DND-41 (cell line): ENCODE data around the gene CD81.

ENCODE experiments used
- CTCF ChIP-seq: IDR thresholded peaks from 2 replicates; pipeline ENCODE4 v1.5.1; 2012; ENCODE audit warnings: borderline replicate concordance, low read length, moderate library complexity, mild to moderate bottlenecking; ENCODE audit not compliant: poor library complexity, severe bottlenecking; ENCODE audit errors: extremely low read depth
- EZH2 ChIP-seq: IDR thresholded peaks from 3 replicates; pipeline ENCODE4 v1.6.1; 2012; ENCODE audit warnings: borderline replicate concordance, low read depth, mild to moderate bottlenecking, moderate library complexity, low read length, inconsistent platforms; ENCODE audit not compliant: severe bottlenecking

GRCh38 chr11:2395856-2396255 lies 18.7 kb downstream of the CD81 start:
- no peak for TF ChIP-seq CTCF
- no peak for TF ChIP-seq EZH2
